Breast epithelium (tissue), 3 donors: ENCODE data around the gene MIF.
"Not testable (repeated sequence)": the region's sequence is repeated elsewhere in the genome, so short reads cannot be mapped to it uniquely, and the experiment has no call there.

ENCODE experiments used
- POLR2A ChIP-seq: fragments of 450-650 bp; IDR thresholded peaks from one replicate; pipeline ENCODE4 v1.6.1; 2016; ENCODE audit warnings: antibody characterized with exemption, mild to moderate bottlenecking, moderate library complexity
- TF ChIP-seq, protein P1 (sequence below), 3 donors: fragments of 450-650 bp; IDR thresholded peaks; one replicate each; pipeline ENCODE4 v1.5.1; 2016 to 2017; ENCODE audit warnings: antibody characterized with exemption in 3 of 3, mild to moderate bottlenecking in 3 of 3, moderate library complexity in 3 of 3

GRCh38 chr22:23940166-23940565 lies 46.0 kb downstream of the MIF start:
- TF ChIP-seq, protein P1, sequence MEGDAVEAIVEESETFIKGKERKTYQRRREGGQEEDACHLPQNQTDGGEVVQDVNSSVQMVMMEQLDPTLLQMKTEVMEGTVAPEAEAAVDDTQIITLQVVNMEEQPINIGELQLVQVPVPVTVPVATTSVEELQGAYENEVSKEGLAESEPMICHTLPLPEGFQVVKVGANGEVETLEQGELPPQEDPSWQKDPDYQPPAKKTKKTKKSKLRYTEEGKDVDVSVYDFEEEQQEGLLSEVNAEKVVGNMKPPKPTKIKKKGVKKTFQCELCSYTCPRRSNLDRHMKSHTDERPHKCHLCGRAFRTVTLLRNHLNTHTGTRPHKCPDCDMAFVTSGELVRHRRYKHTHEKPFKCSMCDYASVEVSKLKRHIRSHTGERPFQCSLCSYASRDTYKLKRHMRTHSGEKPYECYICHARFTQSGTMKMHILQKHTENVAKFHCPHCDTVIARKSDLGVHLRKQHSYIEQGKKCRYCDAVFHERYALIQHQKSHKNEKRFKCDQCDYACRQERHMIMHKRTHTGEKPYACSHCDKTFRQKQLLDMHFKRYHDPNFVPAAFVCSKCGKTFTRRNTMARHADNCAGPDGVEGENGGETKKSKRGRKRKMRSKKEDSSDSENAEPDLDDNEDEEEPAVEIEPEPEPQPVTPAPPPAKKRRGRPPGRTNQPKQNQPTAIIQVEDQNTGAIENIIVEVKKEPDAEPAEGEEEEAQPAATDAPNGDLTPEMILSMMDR (IDR thresholded peaks at IDR 0.05) = not testable (repeated sequence)
- not testable (repeated sequence) for TF ChIP-seq POLR2A
